ENCODE results near the gene PNKP. TPM values are rescaled to one million over a fixed set of nuclear protein-coding genes. Genes with fewer than 3 reads are reported as not detected.

The PNKP gene
- total RNA-seq, 6 experiments from 2014 or later = 39.7 to 48.7 (median 47.2) TPM

DNA sequence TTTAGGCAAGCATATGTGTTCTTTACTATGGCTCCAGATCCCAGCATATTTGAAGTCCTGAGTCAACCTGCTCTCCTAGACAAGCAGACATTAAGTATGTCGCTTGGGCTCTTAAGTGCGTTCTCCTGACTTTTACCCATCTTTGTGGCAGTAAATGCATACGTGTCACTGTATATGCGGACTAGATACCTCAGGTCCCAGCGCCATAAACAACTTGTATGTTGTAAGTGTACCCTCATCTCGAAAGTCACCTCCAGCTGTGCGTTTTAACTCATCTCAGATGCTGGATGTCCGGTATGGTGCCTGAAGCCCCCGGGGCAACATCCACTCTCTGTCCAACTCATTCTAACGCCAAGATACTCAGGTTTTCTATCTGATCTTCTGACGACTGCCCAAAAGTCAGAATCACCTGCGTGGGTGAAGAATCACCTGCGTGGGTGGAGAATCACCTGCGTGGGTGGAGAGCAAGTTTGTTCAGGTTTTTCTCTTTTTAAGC is 14.7 kb downstream of the PNKP start:
- Mint-ChIP-seq H3K27ac (peak overlapping the region; percentile 75; the same call in 1 of the 2 replicates), H3K4me3 (peak overlapping the region; percentile 90), H3K4me1 (ENCODE audit: low read depth) (peaks cover 43% of the 10 kb centered on the region), H3K36me3 (ENCODE audit: low read depth) (peaks cover 26% of the 10 kb centered on the region), H3K27me3 (ENCODE audit: insufficient read depth) (peaks cover 16% of the 10 kb centered on the region), H3K9me3 (peaks cover 11% of the 10 kb centered on the region)
- TF ChIP-seq, protein P1, sequence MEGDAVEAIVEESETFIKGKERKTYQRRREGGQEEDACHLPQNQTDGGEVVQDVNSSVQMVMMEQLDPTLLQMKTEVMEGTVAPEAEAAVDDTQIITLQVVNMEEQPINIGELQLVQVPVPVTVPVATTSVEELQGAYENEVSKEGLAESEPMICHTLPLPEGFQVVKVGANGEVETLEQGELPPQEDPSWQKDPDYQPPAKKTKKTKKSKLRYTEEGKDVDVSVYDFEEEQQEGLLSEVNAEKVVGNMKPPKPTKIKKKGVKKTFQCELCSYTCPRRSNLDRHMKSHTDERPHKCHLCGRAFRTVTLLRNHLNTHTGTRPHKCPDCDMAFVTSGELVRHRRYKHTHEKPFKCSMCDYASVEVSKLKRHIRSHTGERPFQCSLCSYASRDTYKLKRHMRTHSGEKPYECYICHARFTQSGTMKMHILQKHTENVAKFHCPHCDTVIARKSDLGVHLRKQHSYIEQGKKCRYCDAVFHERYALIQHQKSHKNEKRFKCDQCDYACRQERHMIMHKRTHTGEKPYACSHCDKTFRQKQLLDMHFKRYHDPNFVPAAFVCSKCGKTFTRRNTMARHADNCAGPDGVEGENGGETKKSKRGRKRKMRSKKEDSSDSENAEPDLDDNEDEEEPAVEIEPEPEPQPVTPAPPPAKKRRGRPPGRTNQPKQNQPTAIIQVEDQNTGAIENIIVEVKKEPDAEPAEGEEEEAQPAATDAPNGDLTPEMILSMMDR (IDR thresholded peaks at IDR 0.05) = no peak
- DNase-seq = no peak

DNA sequence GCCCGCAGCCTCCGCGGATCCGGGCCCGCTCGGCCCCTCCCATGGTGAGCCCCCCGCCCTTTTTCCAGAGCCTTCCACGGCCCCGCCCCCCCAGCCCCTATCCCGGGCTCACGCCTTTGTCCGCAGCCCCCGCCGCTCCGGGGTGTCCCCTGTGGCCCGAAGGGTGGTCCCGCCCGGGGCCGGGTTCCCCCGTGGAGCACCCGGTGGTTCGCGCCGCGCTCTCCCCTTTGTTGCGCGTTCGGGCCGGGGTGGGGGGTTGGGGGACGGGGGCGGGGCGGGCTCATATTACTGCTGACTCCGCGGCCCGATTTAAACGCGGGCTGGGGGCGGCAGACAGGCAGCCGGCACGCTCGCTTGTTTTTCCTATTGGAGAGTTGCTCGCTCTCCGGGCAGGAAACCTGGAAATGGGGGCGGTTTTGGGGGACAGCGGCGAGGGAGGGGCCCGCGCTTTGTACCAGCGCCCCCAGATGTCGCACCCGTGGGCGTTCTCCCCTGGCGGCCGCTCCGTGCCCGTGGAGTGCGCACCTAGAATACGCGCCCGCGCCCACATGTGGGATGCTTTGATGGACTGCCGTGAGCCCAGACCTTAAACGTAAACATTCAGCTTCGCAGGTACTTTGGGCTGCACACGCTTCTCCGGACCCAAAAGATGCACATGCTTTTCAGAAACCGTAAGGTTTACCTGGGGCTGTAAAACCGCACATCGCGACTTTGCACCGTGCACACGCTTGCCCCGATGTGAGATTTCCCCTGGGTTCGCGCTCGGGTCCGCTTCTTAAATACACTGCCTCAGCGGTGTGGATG is 15.7 kb downstream of the PNKP start:
- DNase-seq = no peak
- Mint-ChIP-seq H3K4me1 (ENCODE audit: low read depth) (peaks cover 47% of the 10 kb centered on the region), H3K36me3 (ENCODE audit: low read depth) (peaks cover 26% of the 10 kb centered on the region), H3K27ac (peak overlapping the region; percentile 75), H3K9me3 (peaks cover 11% of the 10 kb centered on the region), H3K27me3 (ENCODE audit: insufficient read depth) (peaks cover 11% of the 10 kb centered on the region), H3K4me3 (peak overlapping the region; percentile 90)
- TF ChIP-seq, protein P1 (IDR thresholded peaks at IDR 0.05) = peak; percentile 18

GRCh38 chr19:49850487-49851342 is 16.7 kb downstream of the PNKP start, which contains the start of gene PTOV1:
PTOV1 (plus strand) TSS chr19:49851159.
- Mint-ChIP-seq H3K4me3 (peak within 1 kb of the TSS; percentile 90), H3K9me3 (peaks cover 11% of the 10 kb centered on the region), H3K27ac (peak within 1 kb of the TSS; percentile 97), H3K36me3 (ENCODE audit: low read depth) (peaks cover 24% of the 10 kb centered on the region), H3K4me1 (ENCODE audit: low read depth) (peaks cover 47% of the 10 kb centered on the region), H3K27me3 (ENCODE audit: insufficient read depth) (peaks cover 10% of the 10 kb centered on the region)
- peak; percentile 82 for DNase-seq
- TF ChIP-seq, protein P1 (IDR thresholded peaks at IDR 0.05) = no peak

DNA sequence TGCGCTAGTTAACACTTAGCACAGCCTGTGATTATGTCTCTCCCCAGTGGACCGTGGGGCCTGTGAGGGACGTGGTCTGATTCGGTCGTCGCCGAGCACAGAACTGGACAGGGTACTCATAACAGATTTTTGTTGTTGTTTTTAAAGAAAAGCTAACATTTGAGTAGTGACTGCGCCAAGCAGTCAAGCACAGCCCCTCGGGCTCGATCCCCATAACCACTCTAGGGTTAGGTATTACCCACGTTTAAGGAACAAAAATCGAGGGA is 17.2 kb downstream of the PNKP start:
- H3K9me3 Mint-ChIP-seq = peaks cover 11% of the 10 kb centered on the region
- peak overlapping the region; percentile 97 for H3K27ac Mint-ChIP-seq
- TF ChIP-seq, protein P1 (IDR thresholded peaks at IDR 0.05) = no peak
- H3K27me3 Mint-ChIP-seq (ENCODE audit: insufficient read depth) = peaks cover 8% of the 10 kb centered on the region
- H3K4me3 Mint-ChIP-seq = peak overlapping the region; percentile 90
- DNase-seq = no peak
- H3K4me1 Mint-ChIP-seq (ENCODE audit: low read depth) = peaks cover 47% of the 10 kb centered on the region
- H3K36me3 Mint-ChIP-seq (ENCODE audit: low read depth) = peaks cover 19% of the 10 kb centered on the region

GRCh38 chr19:49849433-49850220 is 17.7 kb downstream of the PNKP start:
- DNase-seq = no peak
- TF ChIP-seq, protein P1 (IDR thresholded peaks at IDR 0.05) = no peak
- Mint-ChIP-seq H3K27ac (peak overlapping the region; percentile 97), H3K9me3 (peaks cover 11% of the 10 kb centered on the region), H3K36me3 (ENCODE audit: low read depth) (peaks cover 19% of the 10 kb centered on the region), H3K27me3 (ENCODE audit: insufficient read depth) (peaks cover 9% of the 10 kb centered on the region), H3K4me3 (peak overlapping the region; percentile 90), H3K4me1 (ENCODE audit: low read depth) (peaks cover 47% of the 10 kb centered on the region)

All from HFFc6 (cell line).